Measurements from ENCODE around the gene PKP1.

The PKP1 gene

GRCh38 chr1:201331166-201331565, 47.9 kb downstream of the PKP1 start:
- no peak for DNase-seq

GRCh38 chr1:201332021-201332420, 48.7 kb downstream of the PKP1 start:
- DNase-seq, result no peak

DNA sequence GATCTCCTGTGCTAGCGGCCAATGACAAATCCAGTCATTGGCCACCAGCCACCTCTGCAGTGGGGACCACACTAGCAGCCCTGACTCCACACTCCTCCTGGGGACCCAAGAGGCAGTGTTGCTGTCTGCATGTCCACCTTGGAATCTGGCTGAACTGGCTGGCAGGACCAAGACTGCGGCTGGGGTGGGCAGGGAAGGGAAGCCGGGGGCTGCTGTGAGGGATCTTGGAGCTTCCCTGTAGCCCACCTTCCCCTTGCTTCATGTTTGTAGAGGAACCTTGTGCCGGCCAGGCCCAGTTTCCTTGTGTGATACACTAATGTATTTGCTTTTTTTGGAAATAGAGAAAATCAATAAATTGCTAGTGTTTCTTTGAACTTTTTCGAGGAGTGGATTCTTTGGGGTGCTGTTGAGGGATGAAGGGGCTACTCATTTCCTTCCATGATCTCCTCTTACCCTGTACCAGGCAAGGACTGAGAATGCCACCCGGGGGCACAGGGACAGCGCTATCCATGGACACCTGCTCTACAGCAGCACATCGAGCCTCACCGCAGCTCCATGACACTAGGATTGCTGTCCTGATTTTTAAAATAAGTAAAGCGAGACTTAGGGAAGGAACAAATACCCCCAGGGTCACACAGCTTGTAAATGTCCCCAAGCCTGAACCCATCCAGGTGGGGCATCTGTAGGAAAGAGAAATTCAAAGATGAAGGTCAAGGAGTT, 49.5 kb downstream of the PKP1 start:
- DNase-seq, result no peak

GRCh38 chr1:201334325-201335173, 51.2 kb downstream of the PKP1 start:
- DNase-seq, result no peak

DNA sequence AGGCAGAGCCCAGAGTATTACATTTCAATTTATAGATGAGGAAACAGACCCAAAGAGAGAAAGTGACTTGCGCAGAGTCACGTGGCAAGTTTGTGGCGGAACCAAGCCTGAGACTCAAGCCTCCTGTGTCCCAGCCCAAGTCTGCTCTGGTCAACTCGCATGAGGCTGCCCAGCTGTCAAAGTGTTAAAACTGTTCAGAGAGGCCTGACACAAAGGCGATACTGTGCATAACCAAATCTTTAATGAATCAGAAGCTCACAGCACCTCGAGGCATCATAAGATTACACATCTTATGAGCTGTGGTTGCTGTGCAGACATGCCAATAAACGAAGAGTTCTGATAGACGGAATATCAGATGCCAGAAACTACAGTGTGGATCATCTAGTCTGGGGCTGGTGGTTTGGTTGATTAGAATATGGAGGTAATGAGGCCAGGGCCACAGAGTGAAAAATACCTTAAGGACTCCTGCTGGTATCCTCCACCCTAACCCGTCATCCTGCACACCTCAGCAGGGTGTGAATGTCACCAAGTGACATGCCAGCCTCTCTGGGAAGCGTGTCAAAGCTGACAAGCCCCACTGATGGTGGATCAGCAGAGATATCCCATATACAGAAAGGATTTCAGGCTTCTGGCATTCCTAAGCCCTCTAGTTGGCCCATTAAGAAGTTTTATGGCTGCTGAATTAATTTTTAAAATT, 52.0 kb downstream of the PKP1 start:
- no peak for DNase-seq

GRCh38 chr1:201335901-201336300, 52.6 kb downstream of the PKP1 start:
- no peak for DNase-seq

DNA sequence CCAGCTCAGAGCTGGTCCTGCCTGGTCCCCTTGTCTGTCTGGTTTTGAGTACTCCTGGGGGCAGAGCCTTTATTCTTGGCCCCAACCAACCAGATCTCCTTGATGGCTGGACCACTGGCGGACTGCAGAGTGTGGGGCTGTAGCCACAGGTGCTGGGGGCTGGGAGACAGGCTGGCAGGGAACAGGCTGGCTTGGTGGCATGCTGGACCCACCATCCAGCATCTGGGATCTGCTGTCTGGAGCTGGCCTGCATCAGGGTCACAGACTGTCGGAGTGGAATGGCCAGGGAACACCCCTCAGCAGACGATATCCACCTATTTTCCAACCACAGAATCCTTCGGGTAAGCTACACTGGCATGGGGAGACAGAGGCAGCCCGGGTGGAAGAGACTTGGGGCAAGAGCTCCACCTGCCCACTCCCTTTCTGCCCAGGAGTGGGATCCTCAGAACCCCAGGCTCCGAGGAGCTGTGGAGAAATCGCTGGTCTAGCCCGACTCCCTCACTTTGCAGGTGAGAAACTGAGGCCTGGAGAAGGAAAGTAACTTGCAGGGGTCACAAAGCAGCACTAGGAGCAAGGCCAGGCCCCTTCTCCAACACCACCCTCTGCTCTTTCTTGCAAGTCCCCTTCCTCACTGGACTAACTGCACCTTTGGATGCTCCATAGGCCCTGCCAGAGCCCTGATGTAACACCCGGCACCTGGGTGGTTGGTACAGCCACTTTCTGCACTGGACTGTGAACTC, 53.6 kb downstream of the PKP1 start:
- DNase-seq, result no peak

GRCh38 chr1:201341377-201341776, 58.1 kb downstream of the PKP1 start:
- DNase-seq, result no peak

DNA sequence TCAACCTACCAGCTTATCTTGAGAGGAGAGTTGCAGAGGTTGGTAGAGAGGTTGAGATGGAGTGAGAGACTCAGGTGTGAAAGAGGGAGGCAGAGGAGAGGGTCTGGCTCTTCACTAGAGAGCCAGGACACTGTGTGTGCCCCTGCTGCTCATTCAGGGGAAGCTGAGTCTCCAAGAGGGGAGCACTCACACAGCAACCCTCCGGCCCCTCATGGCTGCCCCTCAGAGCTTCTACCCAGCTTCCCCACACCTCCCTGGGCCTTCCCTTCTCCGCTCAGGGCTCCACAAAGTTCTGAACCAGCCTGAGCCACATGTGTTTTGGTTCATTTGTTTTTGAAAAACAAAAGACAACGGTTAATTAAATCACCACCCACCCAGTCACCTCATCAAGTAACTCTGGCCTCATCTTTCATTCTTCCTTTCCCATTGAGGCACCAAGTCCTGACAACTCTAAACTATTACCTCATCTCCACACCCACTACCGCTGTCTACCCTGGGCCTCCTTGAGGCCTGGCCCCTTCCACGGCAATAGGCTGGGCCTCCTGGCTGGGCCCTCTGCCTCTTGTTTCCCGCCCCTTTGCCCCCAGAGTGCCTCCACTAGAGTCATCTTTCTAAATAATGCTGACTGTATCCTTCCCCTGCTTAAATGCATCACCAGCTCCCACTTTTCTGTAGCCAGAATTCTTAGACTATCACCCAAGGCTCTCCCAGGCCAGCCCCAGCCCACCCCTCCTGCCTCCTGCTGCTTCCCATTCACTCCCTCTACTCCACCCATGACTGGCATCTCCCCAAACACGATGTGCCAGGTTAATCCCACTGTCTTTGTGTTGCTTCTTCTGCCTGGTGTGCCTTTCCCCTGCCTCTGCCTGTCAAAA, 61.1 kb downstream of the PKP1 start:
- DNase-seq, result no peak

DNA sequence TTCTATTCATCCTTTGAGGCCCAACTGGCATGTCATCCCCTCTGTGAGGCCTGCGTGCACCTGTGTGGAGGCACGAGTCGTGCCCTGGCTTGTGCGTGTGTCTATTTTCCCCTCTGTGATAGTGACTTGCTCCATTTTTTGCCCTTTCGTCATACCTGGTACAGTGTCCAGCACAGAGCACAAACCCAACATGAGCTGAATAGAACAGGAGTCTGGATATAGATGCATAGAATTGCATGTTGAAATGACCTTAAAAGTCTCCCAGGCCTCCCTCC, 61.7 kb downstream of the PKP1 start:
- no peak for DNase-seq

- DNase-seq, result no peak
These were observed 63.1 kb downstream of the PKP1 start for GRCh38 chr1:201346337-201346939.

DNA sequence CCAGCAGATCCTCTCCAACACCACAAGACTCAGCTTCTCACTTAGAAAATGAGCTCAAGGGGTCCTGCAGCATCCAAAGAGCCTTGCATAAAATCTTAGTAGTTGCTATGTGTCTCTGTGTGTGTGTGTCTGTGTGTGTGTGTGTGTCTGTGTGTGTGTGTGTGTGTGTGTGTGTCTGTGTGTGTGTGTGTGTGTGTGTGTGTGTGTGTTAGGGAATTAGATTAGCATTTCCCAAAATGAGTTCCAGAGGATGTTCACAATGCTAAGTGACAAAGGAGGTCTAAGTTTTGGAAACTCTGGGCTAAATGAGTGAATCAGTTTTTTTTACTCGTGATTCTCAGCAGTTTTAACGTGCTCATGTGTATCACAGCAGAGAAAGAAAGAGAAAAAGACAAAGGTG, 63.7 kb downstream of the PKP1 start:
- DNase-seq, result no peak

GRCh38 chr1:201347498-201348210, 64.3 kb downstream of the PKP1 start:
- DNase-seq, result no peak

DNA sequence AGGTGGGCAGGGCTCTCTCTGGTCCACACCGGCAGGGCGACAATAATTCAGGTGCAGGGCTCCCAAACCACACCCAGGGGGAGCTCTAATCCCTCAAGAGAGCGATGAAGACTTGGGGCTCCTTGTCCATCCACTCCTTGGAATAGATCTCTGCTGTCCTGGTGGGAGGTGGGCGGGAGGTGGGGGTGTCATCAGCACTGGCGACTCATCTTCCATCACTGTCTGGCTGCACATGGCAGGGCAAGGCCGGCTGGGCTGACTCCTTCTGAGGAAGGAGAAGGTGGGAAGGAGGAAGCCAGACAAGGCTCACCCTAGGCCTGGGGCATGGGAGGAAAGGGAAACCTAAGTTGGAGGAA, 64.9 kb downstream of the PKP1 start:
- no peak for DNase-seq

DNA sequence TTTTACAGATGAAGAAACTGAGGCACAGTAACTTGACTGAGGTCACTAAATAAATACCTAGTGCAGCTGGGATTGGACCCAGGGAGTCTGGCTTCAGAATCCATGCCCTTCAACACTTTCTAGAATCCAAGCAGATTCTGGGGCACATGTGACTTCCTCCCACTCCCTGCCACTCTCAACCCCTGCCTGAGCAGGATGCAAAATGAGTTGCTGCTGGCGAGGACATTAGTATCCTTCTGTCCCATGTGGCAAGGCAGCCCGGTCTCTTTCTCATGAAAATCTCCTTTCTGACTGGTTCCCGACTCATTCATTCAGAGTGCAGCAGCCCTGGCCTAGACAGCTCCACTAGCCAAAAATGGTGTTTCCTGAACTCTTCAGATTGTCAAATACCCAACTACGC, 65.8 kb downstream of the PKP1 start:
- DNase-seq, result no peak

DNA sequence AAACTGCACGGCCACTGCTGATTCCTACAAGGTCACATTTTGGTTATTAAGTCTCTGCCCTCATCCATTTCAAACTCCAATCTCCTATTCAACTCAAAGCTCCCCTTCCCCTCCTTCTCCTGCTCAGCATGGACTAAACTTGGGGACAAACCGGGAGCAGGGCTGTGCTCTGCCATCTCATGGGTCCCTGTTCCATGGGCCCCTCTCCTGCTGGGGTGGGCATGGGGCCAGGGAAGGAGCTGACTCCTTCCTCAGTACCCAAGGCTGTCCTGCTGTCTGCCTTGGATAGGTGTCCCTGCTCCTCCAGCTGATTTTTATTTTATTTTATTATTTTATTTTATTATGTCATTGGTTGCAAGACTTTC, 67.0 kb downstream of the PKP1 start:
- no peak for DNase-seq

- DNase-seq, result no peak
These were observed 67.6 kb downstream of the PKP1 start for GRCh38 chr1:201350884-201351283.

DNA sequence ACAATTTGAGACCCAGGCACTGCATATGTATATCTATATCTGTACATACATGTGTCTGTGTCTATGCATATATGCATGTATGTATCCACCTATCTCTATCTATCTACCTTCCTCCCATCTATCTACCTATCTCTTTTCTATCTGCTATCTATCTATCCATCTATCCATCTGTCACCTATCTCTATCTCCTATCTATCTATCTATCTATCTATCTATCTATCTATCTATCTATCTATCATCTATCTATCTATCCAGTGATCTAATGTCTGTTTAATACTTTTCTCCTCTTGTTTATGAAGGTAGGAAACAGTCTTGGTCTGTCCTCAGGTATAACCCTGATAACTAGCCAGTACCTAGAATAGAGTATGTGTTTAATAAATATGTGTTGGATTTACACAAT, 68.3 kb downstream of the PKP1 start:
- no peak for DNase-seq

GRCh38 chr1:201353186-201353940, 70.1 kb downstream of the PKP1 start:
- DNase-seq, result no peak

DNA sequence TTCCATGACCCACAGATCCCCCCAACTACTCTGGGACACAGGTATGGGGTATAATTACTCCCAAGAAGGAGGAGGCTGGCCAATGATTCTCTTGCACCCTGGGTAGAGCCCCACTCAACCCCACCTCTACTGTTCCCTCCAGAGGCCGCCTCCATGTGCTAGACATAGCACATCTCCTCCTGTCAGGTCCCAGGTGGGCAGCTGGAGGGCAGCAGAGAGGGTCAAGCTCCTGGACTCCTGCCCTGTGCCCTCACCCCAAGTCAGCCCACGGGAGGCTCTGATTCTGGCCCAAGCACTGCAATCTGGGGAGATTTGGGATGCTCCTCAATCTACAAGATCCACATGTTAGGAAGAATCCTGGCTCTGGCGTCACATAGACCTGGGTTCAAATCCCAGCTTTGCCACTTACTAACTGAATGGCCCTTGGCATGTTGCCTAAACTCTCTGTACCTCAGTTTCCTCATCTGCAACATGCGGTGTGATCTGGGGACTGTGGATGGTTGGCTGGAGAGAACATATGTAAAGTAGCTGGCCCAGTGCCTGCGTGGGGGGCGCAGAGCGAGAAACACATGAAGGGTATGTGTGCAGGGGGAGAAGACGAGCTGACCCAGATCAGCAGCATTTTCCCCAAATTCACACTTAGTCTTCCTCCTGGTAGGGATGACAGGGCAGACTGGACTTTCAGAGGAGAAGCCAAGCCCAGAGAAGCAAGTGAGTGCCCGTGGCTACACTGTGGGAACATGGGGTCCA, 71.0 kb downstream of the PKP1 start:
- DNase-seq, result no peak
